Measurements from ENCODE around the gene WAPL. TPM values are rescaled to one million over a fixed set of nuclear protein-coding genes. Genes with fewer than 3 reads are reported as not detected.

WAPL gene
- total RNA-seq, 1 donor from 2014 or later: 43.2 TPM

- Mint-ChIP-seq H3K4me3 (ENCODE audit: unreplicated experiment) (no peak overlapping the region), H3K4me1 (ENCODE audit: low read depth, unreplicated experiment) (peaks cover 31% of the 10 kb centered on the region), H3K36me3 (ENCODE audit: low read depth, unreplicated experiment) (peaks cover 18% of the 10 kb centered on the region), H3K27ac (ENCODE audit: unreplicated experiment) (peak overlapping the region; percentile 72), H3K27me3 (ENCODE audit: low read depth, unreplicated experiment) (no peaks in the 10 kb centered on the region), H3K9me3 (ENCODE audit: unreplicated experiment) (no peaks in the 10 kb centered on the region)
- Histone ChIP-seq H3K27me3 (ENCODE audit: insufficient read depth, low read length) (no peaks in the 10 kb centered on the region), H3K4me2 (ENCODE audit: low read length) (no peak overlapping the region), H3K36me3 (ENCODE audit: insufficient read depth, low read length) (peaks cover 33% of the 10 kb centered on the region), H3K9me3 (ENCODE audit: insufficient read depth, low read depth, low read length) (no peaks in the 10 kb centered on the region), H2AFZ (ENCODE audit: low read depth, low read length) (no peak overlapping the region), H3K79me2 (ENCODE audit: insufficient read depth, low read length) (peaks cover 3% of the 10 kb centered on the region), H3K9ac (ENCODE audit: low read length) (no peak overlapping the region), H4K20me1 (ENCODE audit: insufficient read depth, low read length) (no peaks in the 10 kb centered on the region), H3K27ac (ENCODE audit: low read depth, low read length) (peak overlapping the region; percentile 23), H3K4me1 (ENCODE audit: insufficient read depth, low read length) (peaks cover 13% of the 10 kb centered on the region), H3K4me3 (ENCODE audit: insufficient read depth, low read depth, low read length) (no peak overlapping the region)
- TF ChIP-seq EZH2 (IDR thresholded peaks at IDR 0.05; ENCODE audit: insufficient read depth, low read length): no peak
- TF ChIP-seq, protein P1, sequence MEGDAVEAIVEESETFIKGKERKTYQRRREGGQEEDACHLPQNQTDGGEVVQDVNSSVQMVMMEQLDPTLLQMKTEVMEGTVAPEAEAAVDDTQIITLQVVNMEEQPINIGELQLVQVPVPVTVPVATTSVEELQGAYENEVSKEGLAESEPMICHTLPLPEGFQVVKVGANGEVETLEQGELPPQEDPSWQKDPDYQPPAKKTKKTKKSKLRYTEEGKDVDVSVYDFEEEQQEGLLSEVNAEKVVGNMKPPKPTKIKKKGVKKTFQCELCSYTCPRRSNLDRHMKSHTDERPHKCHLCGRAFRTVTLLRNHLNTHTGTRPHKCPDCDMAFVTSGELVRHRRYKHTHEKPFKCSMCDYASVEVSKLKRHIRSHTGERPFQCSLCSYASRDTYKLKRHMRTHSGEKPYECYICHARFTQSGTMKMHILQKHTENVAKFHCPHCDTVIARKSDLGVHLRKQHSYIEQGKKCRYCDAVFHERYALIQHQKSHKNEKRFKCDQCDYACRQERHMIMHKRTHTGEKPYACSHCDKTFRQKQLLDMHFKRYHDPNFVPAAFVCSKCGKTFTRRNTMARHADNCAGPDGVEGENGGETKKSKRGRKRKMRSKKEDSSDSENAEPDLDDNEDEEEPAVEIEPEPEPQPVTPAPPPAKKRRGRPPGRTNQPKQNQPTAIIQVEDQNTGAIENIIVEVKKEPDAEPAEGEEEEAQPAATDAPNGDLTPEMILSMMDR (IDR thresholded peaks at IDR 0.05; ENCODE audit: insufficient read depth, low read depth, low read length): no peak
- FAIRE-seq: no peak
- no peak for DNase-seq (ENCODE audit: low read depth)
These were observed 74.6 kb downstream of the WAPL start for GRCh38 chr10:86446987-86447386.

- Histone ChIP-seq H3K4me1 (ENCODE audit: insufficient read depth, low read length) (peaks cover 17% of the 10 kb centered on the region), H3K4me2 (ENCODE audit: low read length) (no peak overlapping the region), H3K9me3 (ENCODE audit: insufficient read depth, low read depth, low read length) (no peaks in the 10 kb centered on the region), H3K9ac (ENCODE audit: low read length) (no peak overlapping the region), H4K20me1 (ENCODE audit: insufficient read depth, low read length) (no peaks in the 10 kb centered on the region), H3K4me3 (ENCODE audit: insufficient read depth, low read depth, low read length) (no peak overlapping the region), H3K79me2 (ENCODE audit: insufficient read depth, low read length) (no peaks in the 10 kb centered on the region), H3K36me3 (ENCODE audit: insufficient read depth, low read length) (peaks cover 29% of the 10 kb centered on the region), H2AFZ (ENCODE audit: low read depth, low read length) (no peak overlapping the region), H3K27me3 (ENCODE audit: insufficient read depth, low read length) (no peaks in the 10 kb centered on the region), H3K27ac (ENCODE audit: low read depth, low read length) (no peak overlapping the region)
- Mint-ChIP-seq H3K4me1 (ENCODE audit: low read depth, unreplicated experiment) (peaks cover 36% of the 10 kb centered on the region), H3K27ac (ENCODE audit: unreplicated experiment) (peak overlapping the region; percentile 95), H3K36me3 (ENCODE audit: low read depth, unreplicated experiment) (peaks cover 19% of the 10 kb centered on the region), H3K27me3 (ENCODE audit: low read depth, unreplicated experiment) (no peaks in the 10 kb centered on the region), H3K9me3 (ENCODE audit: unreplicated experiment) (no peaks in the 10 kb centered on the region), H3K4me3 (ENCODE audit: unreplicated experiment) (no peak overlapping the region)
- TF ChIP-seq, protein P1 (IDR thresholded peaks at IDR 0.05; ENCODE audit: insufficient read depth, low read depth, low read length): no peak
- no peak for TF ChIP-seq EZH2 (IDR thresholded peaks at IDR 0.05; ENCODE audit: insufficient read depth, low read length)
- FAIRE-seq (no peak), DNase-seq (ENCODE audit: low read depth) (no peak)
These were observed 75.2 kb downstream of the WAPL start for GRCh38 chr10:86446440-86446839.

- peaks cover 23% of the 10 kb centered on the region for H3K36me3 ChIP-seq (ENCODE audit: insufficient read depth, low read length)
These were observed 77.7 kb downstream of the WAPL start for GRCh38 chr10:86443936-86444335.

More at GRCh38 chr10:86443936-86444335, 77.7 kb downstream of the WAPL start:
- H2AFZ ChIP-seq (ENCODE audit: low read depth, low read length): no peak overlapping the region
- no peak for FAIRE-seq
- DNase-seq (ENCODE audit: low read depth): peak; percentile 77
- peaks cover 37% of the 10 kb centered on the region for H3K4me1 ChIP-seq (ENCODE audit: insufficient read depth, low read length)
- TF ChIP-seq EZH2 (IDR thresholded peaks at IDR 0.05; ENCODE audit: insufficient read depth, low read length): no peak
- TF ChIP-seq, protein P1 (IDR thresholded peaks at IDR 0.05; ENCODE audit: insufficient read depth, low read depth, low read length): no peak
- Mint-ChIP-seq H3K27me3 (ENCODE audit: low read depth, unreplicated experiment) (no peaks in the 10 kb centered on the region), H3K4me1 (ENCODE audit: low read depth, unreplicated experiment) (peaks cover 57% of the 10 kb centered on the region), H3K27ac (ENCODE audit: unreplicated experiment) (peak overlapping the region; percentile 100), H3K36me3 (ENCODE audit: low read depth, unreplicated experiment) (peaks cover 31% of the 10 kb centered on the region), H3K9me3 (ENCODE audit: unreplicated experiment) (no peaks in the 10 kb centered on the region), H3K4me3 (ENCODE audit: unreplicated experiment) (no peak overlapping the region)
- H3K9ac ChIP-seq (ENCODE audit: low read length): peak overlapping the region; percentile 5
- H4K20me1 ChIP-seq (ENCODE audit: insufficient read depth, low read length): no peaks in the 10 kb centered on the region
- peak overlapping the region; percentile 2 for H3K4me2 ChIP-seq (ENCODE audit: low read length)
- no peak overlapping the region for H3K4me3 ChIP-seq (ENCODE audit: insufficient read depth, low read depth, low read length)
- peaks cover 10% of the 10 kb centered on the region for H3K79me2 ChIP-seq (ENCODE audit: insufficient read depth, low read length)
- H3K27me3 ChIP-seq (ENCODE audit: insufficient read depth, low read length): no peaks in the 10 kb centered on the region
- peak overlapping the region; percentile 1 for H3K27ac ChIP-seq (ENCODE audit: low read depth, low read length)
- H3K9me3 ChIP-seq (ENCODE audit: insufficient read depth, low read depth, low read length): no peaks in the 10 kb centered on the region
